Left kidney (tissue), 2 donors: ENCODE results near the gene EGR1. TPM values are rescaled to one million over a fixed set of nuclear protein-coding genes. Genes with fewer than 3 reads are reported as not detected.
A peak's percentile ranks its signal among the peaks of the same experiment; 100 is the strongest.

ENCODE experiments used
- DNase-seq: peaks from one replicate; pipeline ENCODE4 v3.0.0-alpha.2; 2013
- polyA plus RNA-seq: library from polyadenylated mRNA; unstranded; fragments of 120-200 nt; gene quantifications from one replicate; pipeline ENCODE4 v1.2.1, GENCODE V29; 2013; ENCODE audit not compliant: insufficient read length

The EGR1 gene
- polyA plus RNA-seq, 1 donor = 244 TPM

GRCh38 chr5:138449501-138450239, 15.6 kb upstream of the EGR1 start:
- DNase-seq = peak; percentile 80

DNA sequence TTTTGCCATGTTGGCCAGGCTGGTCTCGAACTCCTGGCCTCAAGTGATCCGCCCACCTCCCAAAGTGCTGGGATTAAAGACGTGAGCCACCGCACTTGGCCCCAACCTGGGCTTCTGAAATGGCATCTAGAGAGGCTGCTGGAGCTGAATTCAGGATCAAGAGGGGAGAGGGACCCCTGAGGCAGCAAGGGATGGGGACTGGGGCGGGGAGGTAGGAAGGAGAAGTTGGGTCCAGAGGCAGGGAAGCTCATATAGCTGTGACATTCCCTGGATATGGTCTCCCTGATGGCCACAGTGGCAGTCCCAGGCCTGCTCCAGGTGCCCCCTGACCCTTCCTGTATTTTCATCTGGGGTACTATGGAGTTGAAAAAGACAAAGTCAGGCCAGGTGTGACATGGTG, 14.3 kb upstream of the EGR1 start:
- DNase-seq = no peak

DNA sequence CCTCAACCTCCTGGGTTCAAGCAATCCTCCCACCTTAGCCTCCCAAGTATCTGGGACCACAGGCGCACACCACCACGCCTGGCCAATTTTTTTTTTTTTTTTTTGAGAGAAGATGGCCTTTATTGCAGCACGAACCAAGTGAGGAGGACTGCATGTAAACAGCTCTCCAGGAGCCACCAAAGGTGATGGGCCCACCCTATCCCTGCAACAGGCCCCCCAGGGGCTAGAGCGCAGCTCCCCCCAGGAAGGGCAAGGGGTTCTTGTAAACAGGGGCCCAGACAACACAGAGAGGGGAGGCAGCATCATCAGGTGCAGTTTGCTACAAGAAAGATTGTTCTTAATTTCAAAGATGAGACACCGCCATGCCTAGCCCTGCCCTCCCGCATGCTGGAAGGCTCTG, 12.6 kb upstream of the EGR1 start:
- DNase-seq = no peak

DNA sequence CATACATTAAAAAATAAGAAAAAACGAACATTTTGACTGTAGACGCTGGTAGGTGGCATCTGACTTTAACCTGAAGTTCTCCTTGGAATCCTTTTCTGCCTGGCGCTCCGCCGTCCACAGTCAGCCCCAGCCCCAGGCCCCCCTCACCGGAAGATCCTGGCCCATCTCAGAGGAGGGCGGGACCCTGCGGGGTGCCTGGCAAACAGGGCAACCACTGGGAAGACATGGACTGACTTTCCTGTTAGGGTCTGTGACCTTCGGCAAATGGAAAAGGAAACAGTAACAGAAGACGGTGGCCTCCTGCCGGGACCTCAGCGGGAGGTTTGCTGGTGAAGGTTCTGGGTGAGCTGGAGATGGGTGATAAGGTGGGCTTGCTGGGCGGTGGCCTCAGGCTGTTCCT, 11.7 kb upstream of the EGR1 start:
- no peak for DNase-seq

DNA sequence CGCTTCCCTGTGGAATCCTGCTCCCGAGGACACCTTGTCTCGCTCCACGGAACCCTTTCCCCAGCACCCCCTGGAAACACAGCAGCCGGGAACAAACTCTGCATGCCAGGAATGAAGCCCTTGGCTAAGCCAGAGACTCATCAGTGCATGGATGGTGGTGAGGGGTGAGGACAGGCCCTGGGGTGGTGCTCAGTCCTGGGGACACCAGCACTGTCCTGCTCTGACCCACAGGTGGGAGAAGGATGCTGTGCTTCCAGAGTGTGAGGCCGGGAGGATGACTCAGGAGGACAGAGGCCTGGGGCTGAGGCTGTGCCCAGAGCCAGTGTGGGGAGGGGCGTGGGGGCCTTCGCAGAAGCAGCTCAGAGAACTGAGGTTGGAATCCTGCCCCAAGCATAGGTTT, 11.2 kb upstream of the EGR1 start:
- DNase-seq = no peak

DNA sequence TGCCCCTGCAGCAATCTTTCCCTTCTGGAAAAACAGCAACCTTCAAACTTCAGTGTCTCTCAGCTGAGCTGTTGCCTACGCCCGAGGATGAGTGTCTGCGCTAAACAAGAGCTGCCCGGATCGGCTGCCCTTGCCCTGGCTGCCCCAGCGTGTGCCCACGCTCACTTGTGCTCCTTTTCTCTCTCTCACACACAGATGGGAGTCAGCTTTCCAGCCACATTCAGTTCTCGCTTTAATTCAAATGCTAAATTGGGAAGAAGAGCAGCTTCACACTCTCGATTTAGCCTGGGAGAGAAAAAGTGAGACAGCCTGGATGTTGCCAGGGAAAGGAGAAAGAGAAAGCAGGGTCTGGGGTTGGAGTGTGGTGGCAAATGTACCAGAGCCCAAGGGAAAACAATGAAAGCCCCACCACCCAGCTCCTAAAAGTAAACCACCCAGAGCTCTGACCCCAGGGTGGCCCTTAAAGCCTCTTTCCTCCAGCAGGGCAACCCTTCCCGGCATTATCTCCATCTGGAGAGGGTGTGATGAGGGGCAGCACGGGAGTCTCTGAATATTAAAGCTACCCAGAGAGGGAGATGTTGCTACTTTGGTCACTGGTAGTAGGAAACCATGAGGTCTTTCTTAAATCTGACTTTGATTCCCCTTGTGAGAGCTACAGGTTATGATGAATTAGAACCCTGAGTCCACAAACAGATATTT, 9.9 kb upstream of the EGR1 start:
- DNase-seq = no peak

DNA sequence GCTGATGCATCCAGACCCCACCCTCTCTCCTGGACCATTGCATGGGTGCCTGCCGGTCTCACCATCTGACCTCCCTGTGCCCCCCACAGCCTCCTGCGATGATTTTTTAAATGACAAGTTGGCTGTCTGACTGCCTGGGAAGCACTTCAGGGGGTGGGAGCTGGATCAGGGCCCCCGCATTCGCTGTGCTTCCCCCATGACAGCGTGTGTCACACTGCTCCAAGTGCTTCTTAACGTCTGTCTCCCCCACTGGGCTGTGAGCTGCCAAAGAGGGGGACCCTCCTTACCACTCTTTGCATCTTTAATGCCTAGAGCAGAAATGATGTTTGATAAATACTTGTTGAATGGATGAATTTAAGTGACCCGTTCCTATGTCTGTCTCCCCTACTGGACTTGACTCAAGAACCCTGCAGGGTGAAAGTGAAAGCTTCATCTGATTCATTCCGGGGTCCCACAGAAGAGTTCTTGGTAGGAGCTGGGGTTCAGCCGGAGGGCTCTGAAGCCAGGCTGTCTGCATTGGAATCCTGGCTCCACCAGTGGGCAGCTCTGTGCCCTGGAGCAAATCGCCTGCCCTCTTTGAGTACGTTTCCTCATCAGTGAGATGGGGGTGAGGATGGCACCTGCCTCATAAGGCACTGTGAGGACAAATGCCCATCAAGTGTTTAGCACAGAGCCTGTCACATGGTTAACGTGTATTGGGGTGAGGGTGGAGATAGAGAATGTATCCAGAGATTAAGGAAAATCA, 7.6 kb upstream of the EGR1 start:
- no peak for DNase-seq

GRCh38 chr5:138458384-138458783, 6.9 kb upstream of the EGR1 start:
- DNase-seq = no peak

DNA sequence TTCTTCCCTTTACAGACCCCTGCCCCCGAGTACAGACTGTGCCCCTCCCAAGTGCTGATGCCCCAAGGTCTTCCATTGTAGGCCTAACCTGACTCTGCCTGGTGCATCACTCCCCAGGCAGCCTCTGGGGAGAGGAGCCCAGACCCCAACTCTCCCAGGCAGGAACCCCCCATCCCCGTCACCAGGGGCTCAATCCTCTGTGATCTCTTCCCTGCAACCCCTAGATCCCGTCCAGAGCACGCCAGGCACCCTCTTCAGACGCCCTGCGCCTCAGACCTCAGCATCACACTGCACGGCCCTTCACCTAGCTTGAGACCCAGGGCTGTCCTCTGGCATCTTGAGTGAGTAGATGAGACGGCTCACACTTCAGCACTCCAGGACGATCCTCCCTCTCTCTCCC, 6.4 kb upstream of the EGR1 start:
- no peak for DNase-seq

DNA sequence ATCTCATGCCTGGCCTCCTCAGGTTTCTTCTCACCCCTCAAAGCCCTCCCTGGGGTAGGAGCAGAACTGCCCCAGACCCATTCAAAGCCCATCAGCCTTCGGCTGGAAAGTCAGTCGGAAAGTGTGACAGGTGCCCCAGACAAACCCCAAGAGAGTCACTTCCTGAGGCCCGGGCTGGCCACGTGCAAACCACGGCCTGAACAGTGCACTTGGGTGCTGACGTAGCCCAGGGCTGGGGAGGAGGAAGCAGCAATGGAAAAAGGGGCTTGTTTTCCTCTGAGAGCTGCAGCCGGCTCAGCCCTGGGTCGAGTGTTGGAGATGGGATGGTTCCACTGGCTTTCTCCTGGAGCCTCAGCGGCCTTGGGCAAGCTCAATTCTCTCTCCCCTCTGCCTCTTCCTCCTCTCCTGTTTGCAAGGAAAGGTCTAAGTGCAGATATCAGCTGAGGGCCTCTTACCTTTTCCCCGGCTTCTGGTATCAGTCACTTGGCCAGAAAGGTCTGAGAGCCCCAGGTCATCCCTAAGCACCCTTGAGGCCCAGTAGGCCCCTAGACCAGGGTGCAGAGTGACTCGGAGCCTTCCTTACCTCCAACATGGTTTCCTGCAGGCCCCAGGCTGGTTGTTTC, 5.9 kb upstream of the EGR1 start:
- DNase-seq = no peak

GRCh38 chr5:138460032-138460693, 5.1 kb upstream of the EGR1 start:
- DNase-seq = no peak

DNA sequence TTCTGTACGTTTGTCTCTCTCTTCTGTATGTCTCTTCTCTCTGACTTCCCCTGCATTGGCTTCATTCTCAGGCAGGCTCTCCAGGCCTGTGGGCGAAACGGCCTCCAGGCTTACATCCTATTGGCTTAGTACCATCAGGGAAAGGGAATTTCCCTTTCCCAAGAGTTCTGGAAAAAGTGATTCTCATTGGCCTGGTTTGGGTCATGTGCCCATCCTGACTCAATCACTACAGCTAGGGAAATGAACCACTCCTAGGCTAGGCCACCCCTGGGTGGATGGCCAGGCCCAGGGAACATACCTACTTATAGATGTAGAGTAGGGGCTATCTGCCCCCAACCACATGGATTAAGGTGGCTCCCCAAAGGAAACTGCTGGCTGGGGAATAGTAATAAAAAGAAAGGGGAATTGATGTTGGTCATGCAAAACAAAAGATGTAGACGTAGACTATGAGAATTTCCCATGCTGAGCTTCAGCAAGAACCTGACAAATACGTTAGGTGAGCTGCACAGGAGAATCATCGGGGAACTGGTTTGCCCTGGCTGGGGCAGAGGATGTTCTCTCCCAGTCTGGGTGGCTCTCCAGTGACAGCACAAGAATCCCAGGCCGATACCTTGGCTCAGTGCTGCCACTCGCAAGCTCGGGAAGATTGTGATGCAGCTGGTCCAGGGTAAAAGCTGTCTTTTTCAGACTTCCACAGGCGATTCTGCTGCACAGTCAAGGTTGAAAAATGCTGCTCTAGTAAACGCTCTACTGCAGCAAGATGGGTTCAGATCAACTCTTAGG, 3.7 kb upstream of the EGR1 start:
- no peak for DNase-seq

- no peak for DNase-seq
Measured at GRCh38 chr5:138463419-138464007, 1.8 kb upstream of the EGR1 start.

GRCh38 chr5:138464008-138464387, 1.3 kb upstream of the EGR1 start:
- DNase-seq = peak; percentile 96

DNA sequence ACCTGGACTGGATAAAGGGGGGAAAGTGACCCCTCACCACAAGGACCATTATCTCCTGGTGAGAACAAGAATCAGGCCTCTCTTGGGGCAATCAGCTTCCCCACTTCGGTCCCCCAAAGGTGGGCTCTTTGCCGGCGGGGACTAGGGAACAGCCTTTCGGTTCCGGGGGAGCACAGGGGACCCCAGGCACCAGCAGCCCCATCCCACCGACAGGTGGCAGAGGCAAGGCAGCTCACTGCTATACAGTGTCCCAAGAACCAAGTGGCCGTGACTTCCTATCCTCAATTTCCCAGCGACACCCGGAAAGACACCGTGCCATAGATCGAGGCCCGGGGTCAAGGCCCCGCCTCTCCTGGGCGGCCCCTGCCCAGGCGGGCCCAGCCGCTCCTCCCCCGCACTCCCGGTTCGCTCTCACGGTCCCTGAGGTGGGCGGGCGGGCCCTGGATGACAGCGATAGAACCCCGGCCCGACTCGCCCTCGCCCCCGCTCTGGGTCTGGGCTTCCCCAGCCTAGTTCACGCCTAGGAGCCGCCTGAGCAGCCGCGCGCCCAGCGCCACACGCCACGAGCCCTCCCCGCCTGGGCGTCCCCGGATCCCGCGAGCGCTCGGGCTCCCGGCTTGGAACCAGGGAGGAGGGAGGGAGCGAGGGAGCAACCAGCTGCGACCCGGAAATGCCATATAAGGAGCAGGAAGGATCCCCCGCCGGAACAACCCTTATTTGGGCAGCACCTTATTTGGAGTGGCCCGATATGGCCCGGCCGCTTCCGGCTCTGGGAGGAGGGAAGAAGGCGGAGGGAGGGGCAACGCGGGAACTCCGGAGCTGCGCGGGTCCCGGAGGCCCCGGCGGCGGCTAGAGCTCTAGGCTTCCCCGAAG, 655 bp upstream of the EGR1 start:
- peak; percentile 99 for DNase-seq

GRCh38 chr5:138466125-138466899, 1.0 kb downstream of the EGR1 start:
- DNase-seq = no peak

GRCh38 chr5:138466900-138467710, 1.8 kb downstream of the EGR1 start:
- DNase-seq = no peak

DNA sequence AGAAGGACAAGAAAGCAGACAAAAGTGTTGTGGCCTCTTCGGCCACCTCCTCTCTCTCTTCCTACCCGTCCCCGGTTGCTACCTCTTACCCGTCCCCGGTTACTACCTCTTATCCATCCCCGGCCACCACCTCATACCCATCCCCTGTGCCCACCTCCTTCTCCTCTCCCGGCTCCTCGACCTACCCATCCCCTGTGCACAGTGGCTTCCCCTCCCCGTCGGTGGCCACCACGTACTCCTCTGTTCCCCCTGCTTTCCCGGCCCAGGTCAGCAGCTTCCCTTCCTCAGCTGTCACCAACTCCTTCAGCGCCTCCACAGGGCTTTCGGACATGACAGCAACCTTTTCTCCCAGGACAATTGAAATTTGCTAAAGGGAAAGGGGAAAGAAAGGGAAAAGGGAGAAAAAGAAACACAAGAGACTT, 2.4 kb downstream of the EGR1 start:
- no peak for DNase-seq
